Measurements from ENCODE around the gene SLC1A7. TPM values are rescaled to one million over a fixed set of nuclear protein-coding genes. Genes with fewer than 3 reads are reported as not detected.

Gene SLC1A7
- total RNA-seq, 1 donor from 2014 or later = not detected

GRCh38 chr1:53080041-53080440 is 62.4 kb downstream of the SLC1A7 start:
- no peaks in the 10 kb centered on the region for H3K27me3 Mint-ChIP-seq (ENCODE audit: unreplicated experiment)
- no peak overlapping the region for H3K27ac Mint-ChIP-seq (ENCODE audit: unreplicated experiment)
- no peak for DNase-seq (ENCODE audit: extremely low spot score, unreplicated experiment)
- TF ChIP-seq CTCF (IDR thresholded peaks at IDR 0.05) = no peak
- no peak overlapping the region for H3K4me3 Mint-ChIP-seq (ENCODE audit: unreplicated experiment)
- H3K4me1 Mint-ChIP-seq (ENCODE audit: unreplicated experiment) = peaks cover 4% of the 10 kb centered on the region
- H3K36me3 Mint-ChIP-seq (ENCODE audit: unreplicated experiment) = peaks cover 1% of the 10 kb centered on the region
- no peaks in the 10 kb centered on the region for H3K9me3 Mint-ChIP-seq (ENCODE audit: unreplicated experiment)

- DNase-seq (ENCODE audit: extremely low spot score, unreplicated experiment) = no peak
- Mint-ChIP-seq H3K27ac (ENCODE audit: unreplicated experiment) (no peak overlapping the region), H3K4me1 (ENCODE audit: unreplicated experiment) (no peaks in the 10 kb centered on the region), H3K36me3 (ENCODE audit: unreplicated experiment) (peaks cover 1% of the 10 kb centered on the region), H3K4me3 (ENCODE audit: unreplicated experiment) (no peak overlapping the region), H3K27me3 (ENCODE audit: unreplicated experiment) (no peaks in the 10 kb centered on the region), H3K9me3 (ENCODE audit: unreplicated experiment) (no peaks in the 10 kb centered on the region)
- no peak for TF ChIP-seq CTCF (IDR thresholded peaks at IDR 0.05)
These were observed 63.2 kb downstream of the SLC1A7 start for GRCh38 chr1:53079251-53079650.

- H3K4me3 Mint-ChIP-seq (ENCODE audit: unreplicated experiment) = no peak overlapping the region
- peaks cover 1% of the 10 kb centered on the region for H3K36me3 Mint-ChIP-seq (ENCODE audit: unreplicated experiment)
- H3K27ac Mint-ChIP-seq (ENCODE audit: unreplicated experiment) = no peak overlapping the region
- no peaks in the 10 kb centered on the region for H3K9me3 Mint-ChIP-seq (ENCODE audit: unreplicated experiment)
- TF ChIP-seq CTCF (IDR thresholded peaks at IDR 0.05) = no peak
- H3K27me3 Mint-ChIP-seq (ENCODE audit: unreplicated experiment) = no peaks in the 10 kb centered on the region
- H3K4me1 Mint-ChIP-seq (ENCODE audit: unreplicated experiment) = no peaks in the 10 kb centered on the region
- no peak for DNase-seq (ENCODE audit: extremely low spot score, unreplicated experiment)
These were observed 63.9 kb downstream of the SLC1A7 start for GRCh38 chr1:53078333-53079101.

GRCh38 chr1:53077599-53077965 is 64.9 kb downstream of the SLC1A7 start:
- H3K27me3 Mint-ChIP-seq (ENCODE audit: unreplicated experiment) = no peaks in the 10 kb centered on the region
- no peak overlapping the region for H3K27ac Mint-ChIP-seq (ENCODE audit: unreplicated experiment)
- H3K9me3 Mint-ChIP-seq (ENCODE audit: unreplicated experiment) = no peaks in the 10 kb centered on the region
- TF ChIP-seq CTCF (IDR thresholded peaks at IDR 0.05) = no peak
- H3K36me3 Mint-ChIP-seq (ENCODE audit: unreplicated experiment) = no peaks in the 10 kb centered on the region
- H3K4me1 Mint-ChIP-seq (ENCODE audit: unreplicated experiment) = no peaks in the 10 kb centered on the region
- H3K4me3 Mint-ChIP-seq (ENCODE audit: unreplicated experiment) = no peak overlapping the region
- no peak for DNase-seq (ENCODE audit: extremely low spot score, unreplicated experiment)

- DNase-seq (ENCODE audit: extremely low spot score, unreplicated experiment) = no peak
- Mint-ChIP-seq H3K4me3 (ENCODE audit: unreplicated experiment) (no peak overlapping the region), H3K9me3 (ENCODE audit: unreplicated experiment) (no peaks in the 10 kb centered on the region), H3K4me1 (ENCODE audit: unreplicated experiment) (no peaks in the 10 kb centered on the region), H3K36me3 (ENCODE audit: unreplicated experiment) (no peaks in the 10 kb centered on the region), H3K27me3 (ENCODE audit: unreplicated experiment) (no peaks in the 10 kb centered on the region), H3K27ac (ENCODE audit: unreplicated experiment) (no peak overlapping the region)
- TF ChIP-seq CTCF (IDR thresholded peaks at IDR 0.05) = no peak
These were observed 65.5 kb downstream of the SLC1A7 start for GRCh38 chr1:53076721-53077598.

All from osteocyte (in vitro differentiated cells).